Keratinocyte (primary cell): ENCODE measurements around the gene SENP8. TPM values are rescaled to one million over a fixed set of nuclear protein-coding genes. Genes with fewer than 3 reads are reported as not detected.

Experiments used
- DNase-seq: peaks from one replicate; pipeline ENCODE4 v3.0.0-alpha.2; 2011; ENCODE audit warnings: low read depth, missing footprints, low spot score
- FAIRE-seq: peaks from 2 replicates; lab custom pipeline; 2011; peaks lifted over from hg19 to GRCh38; lab: Jason Lieb, UNC
- H2AFZ ChIP-seq: 2 replicates; pipeline ENCODE4 v1.6.0; 2012; ENCODE audit warnings: low read length, control low read depth, inconsistent platforms; ENCODE audit not compliant: control insufficient read depth
- H3K27ac ChIP-seq: 2 replicates; pipeline ENCODE4 v1.5.1; 2011; ENCODE audit warnings: low read length; ENCODE audit not compliant: control insufficient read depth, insufficient read depth
- H3K27me3 ChIP-seq: 3 replicates; pipeline ENCODE4 v1.6.0; 2011; ENCODE audit warnings: low read length; ENCODE audit not compliant: control insufficient read depth, insufficient read depth; ENCODE audit errors: extremely low read depth
- H3K36me3 ChIP-seq, 2 experiments: 2 replicates in 1 of 2; 3 replicates in 1 of 2; pipeline ENCODE4 v1.5.1; 2011; ENCODE audit warnings: low read length in 2 of 2, mild to moderate bottlenecking in 1 of 2; ENCODE audit not compliant: control insufficient read depth in 2 of 2, insufficient read depth in 2 of 2; ENCODE audit errors: extremely low read depth in 1 of 2
- H3K4me1 ChIP-seq: 3 replicates; pipeline ENCODE4 v1.5.1; 2011; ENCODE audit warnings: low read length; ENCODE audit not compliant: control insufficient read depth, insufficient read depth; ENCODE audit errors: extremely low read depth
- H3K4me2 ChIP-seq: 3 replicates; pipeline ENCODE4 v1.6.0; 2011; ENCODE audit warnings: low read depth, low read length; ENCODE audit not compliant: control insufficient read depth, insufficient read depth; ENCODE audit errors: extremely low read depth
- H3K4me3 ChIP-seq, 3 experiments: fragments of 200-600 bp in 1 of 3; sonication (generic) in 1 of 3; 2 replicates in 2 of 3; 3 replicates in 1 of 3; pipeline ENCODE4 v1.5.1; 2011 to 2016; ENCODE audit warnings: low read length in 3 of 3, mild to moderate bottlenecking in 3 of 3, control low read depth in 2 of 3, inconsistent platforms in 1 of 3, low read depth in 1 of 3, mixed read lengths in 1 of 3, mixed run types in 1 of 3, moderate library complexity in 1 of 3; ENCODE audit not compliant: control insufficient read depth in 2 of 3, insufficient read depth in 2 of 3; ENCODE audit errors: extremely low read depth in 1 of 3
- H3K79me2 ChIP-seq: 2 replicates; pipeline ENCODE4 v1.6.0; 2012; ENCODE audit warnings: low read length; ENCODE audit not compliant: control insufficient read depth, insufficient read depth
- H3K9ac ChIP-seq: 3 replicates; pipeline ENCODE4 v1.6.0; 2011; ENCODE audit warnings: low read length; ENCODE audit not compliant: control insufficient read depth, insufficient read depth; ENCODE audit errors: extremely low read depth
- H3K9me1 ChIP-seq: 3 replicates; pipeline ENCODE4 v1.6.0; 2011; ENCODE audit warnings: low read length; ENCODE audit not compliant: control insufficient read depth, insufficient read depth; ENCODE audit errors: extremely low read depth
- H3K9me3 ChIP-seq: 2 replicates; pipeline ENCODE4 v1.5.1; 2012; ENCODE audit warnings: low read depth, low read length; ENCODE audit not compliant: control insufficient read depth
- H4K20me1 ChIP-seq: 3 replicates; pipeline ENCODE4 v1.6.0; 2011; ENCODE audit warnings: low read length; ENCODE audit not compliant: control insufficient read depth, insufficient read depth; ENCODE audit errors: extremely low read depth
- EZH2 ChIP-seq: IDR thresholded peaks from one replicate; pipeline ENCODE4 v1.6.1; 2012; ENCODE audit warnings: inconsistent platforms, mild to moderate bottlenecking, low read length, moderate library complexity
- dilution Hi-C: fragments of 300-500 bp; cut with MboI; formaldehyde crosslinking; loops from one replicate; pipeline ENCODE4 v1.7.0; 2020; ENCODE audit warnings: low sequenced_read_pairs; ENCODE audit not compliant: extremely low pct_ligation_motif_present
- polyA plus RNA-seq, 5 experiments: library from polyadenylated mRNA; depleted of rRNA in 3 of 5; stranded (reverse) in 3 of 5; stranded (forward) in 1 of 5; unstranded in 1 of 5; fragments of >200 nt; gene quantifications; 1 replicate in 1 of 5; 2 replicates in 3 of 5; 3 replicates in 1 of 5; pipeline versions ENCODE4 v1.2.1 to v1.2.3, GENCODE V29; 2011 to 2012; ENCODE audit warnings: missing spikeins in 2 of 5, low read depth in 1 of 5, low replicate concordance in 1 of 5
- TF ChIP-seq, protein P1 (sequence below), 3 experiments: IDR thresholded peaks in 1 of 3; conservative IDR thresholded peaks in 1 of 3; optimal IDR thresholded peaks in 1 of 3; 2 replicates in 2 of 3; 3 replicates in 1 of 3; pipeline versions ENCODE3 to v1.5.1; 2011; ENCODE audit warnings: low read length in 3 of 3, mild to moderate bottlenecking in 3 of 3, moderate library complexity in 2 of 3, control low read depth in 1 of 3, inconsistent platforms in 1 of 3; ENCODE audit not compliant: insufficient read depth in 2 of 3; ENCODE audit errors: extremely low read depth in 1 of 3

The SENP8 gene
- polyA plus RNA-seq, 1 donor (not counting 4 experiments of a cell fraction or from before 2014, with no cell fraction given), result 6.0 TPM

DNA sequence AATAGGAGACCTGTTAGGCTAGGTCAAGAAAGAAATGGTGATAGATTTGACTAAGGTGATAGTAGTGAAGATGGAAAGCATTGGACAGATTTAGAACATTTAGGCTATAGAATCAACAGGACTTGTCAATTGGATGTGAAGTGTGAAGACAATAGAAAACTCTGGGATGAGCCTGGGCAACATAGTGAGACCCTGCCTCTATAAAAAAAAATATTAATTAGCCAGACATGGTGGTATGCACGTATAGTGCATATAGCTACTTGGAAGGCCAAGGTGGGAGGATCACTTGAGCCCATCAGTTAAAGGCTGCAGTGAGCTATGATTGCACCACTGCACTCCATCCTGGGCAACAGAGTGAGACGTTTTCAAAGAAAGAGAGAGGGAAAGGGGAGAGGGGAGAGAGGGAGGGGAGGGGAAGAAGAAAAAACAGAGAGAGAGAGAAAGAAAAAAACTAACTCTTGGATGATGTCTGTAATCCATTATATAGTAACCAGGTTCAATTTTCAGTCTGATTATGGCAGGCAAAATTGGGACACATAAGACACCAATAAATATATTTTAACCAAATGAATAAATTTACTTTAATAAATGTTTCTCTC lies 9.6 kb downstream of the SENP8 start:
- Histone ChIP-seq H3K4me1 (no peaks in the 10 kb centered on the region), H3K9me3 (no peaks in the 10 kb centered on the region), H3K9ac (no peak overlapping the region), H3K27me3 (no peaks in the 10 kb centered on the region), H3K4me2 (no peak overlapping the region), H3K36me3 (no peaks in the 10 kb centered on the region), H3K9me1 (no peaks in the 10 kb centered on the region), H3K79me2 (no peaks in the 10 kb centered on the region), H3K27ac (no peak overlapping the region), H4K20me1 (no peaks in the 10 kb centered on the region), H3K4me3 (no peak overlapping the region), H2AFZ (no peak overlapping the region)
- no peak for FAIRE-seq
- no peak for DNase-seq
- dilution Hi-C loops, result no loop called here
- TF ChIP-seq EZH2, result no peak
- TF ChIP-seq, protein P1, sequence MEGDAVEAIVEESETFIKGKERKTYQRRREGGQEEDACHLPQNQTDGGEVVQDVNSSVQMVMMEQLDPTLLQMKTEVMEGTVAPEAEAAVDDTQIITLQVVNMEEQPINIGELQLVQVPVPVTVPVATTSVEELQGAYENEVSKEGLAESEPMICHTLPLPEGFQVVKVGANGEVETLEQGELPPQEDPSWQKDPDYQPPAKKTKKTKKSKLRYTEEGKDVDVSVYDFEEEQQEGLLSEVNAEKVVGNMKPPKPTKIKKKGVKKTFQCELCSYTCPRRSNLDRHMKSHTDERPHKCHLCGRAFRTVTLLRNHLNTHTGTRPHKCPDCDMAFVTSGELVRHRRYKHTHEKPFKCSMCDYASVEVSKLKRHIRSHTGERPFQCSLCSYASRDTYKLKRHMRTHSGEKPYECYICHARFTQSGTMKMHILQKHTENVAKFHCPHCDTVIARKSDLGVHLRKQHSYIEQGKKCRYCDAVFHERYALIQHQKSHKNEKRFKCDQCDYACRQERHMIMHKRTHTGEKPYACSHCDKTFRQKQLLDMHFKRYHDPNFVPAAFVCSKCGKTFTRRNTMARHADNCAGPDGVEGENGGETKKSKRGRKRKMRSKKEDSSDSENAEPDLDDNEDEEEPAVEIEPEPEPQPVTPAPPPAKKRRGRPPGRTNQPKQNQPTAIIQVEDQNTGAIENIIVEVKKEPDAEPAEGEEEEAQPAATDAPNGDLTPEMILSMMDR (optimal IDR thresholded peaks at IDR 0.05 in 1 of 3, IDR thresholded peaks at IDR 0.05 in 1 of 3, conservative IDR thresholded peaks at IDR 0.05 in 1 of 3; ENCODE audit: extremely low read depth in 1 of 3, insufficient read depth in 2 of 3, low read length in 3 of 3), result no peak

DNA sequence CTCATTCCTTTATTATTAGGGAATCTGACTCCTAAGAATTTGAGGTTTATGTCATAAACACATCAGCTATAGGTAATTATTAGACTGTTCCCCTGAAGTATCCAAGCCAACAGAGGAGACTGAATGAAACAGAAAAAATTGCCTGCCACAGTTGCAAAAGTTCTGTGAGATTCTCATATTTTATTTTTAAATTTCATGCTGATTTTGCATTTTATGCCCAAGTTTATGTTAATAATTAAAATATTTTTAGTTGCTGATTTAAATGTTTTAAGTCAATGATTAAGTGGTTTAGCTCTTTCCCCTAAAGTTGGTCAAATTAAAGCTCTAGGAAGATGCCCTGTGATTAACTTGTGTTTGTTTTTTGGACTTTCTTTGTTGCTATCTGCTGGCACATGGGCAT lies 10.2 kb downstream of the SENP8 start:
- dilution Hi-C loops, result no loop called here
- TF ChIP-seq, protein P1 (optimal IDR thresholded peaks at IDR 0.05 in 1 of 3, IDR thresholded peaks at IDR 0.05 in 1 of 3, conservative IDR thresholded peaks at IDR 0.05 in 1 of 3; ENCODE audit: extremely low read depth in 1 of 3, insufficient read depth in 2 of 3, low read length in 3 of 3), result no peak
- no peak for TF ChIP-seq EZH2
- no peak for FAIRE-seq

More for the DNA sequence above, 10.2 kb downstream of the SENP8 start:
- Histone ChIP-seq H3K4me3 (no peak overlapping the region), H2AFZ (no peak overlapping the region), H3K36me3 (no peaks in the 10 kb centered on the region), H3K27ac (no peak overlapping the region), H4K20me1 (no peaks in the 10 kb centered on the region), H3K4me2 (no peak overlapping the region), H3K27me3 (no peaks in the 10 kb centered on the region), H3K9me1 (no peaks in the 10 kb centered on the region), H3K4me1 (no peaks in the 10 kb centered on the region), H3K79me2 (no peaks in the 10 kb centered on the region), H3K9me3 (no peaks in the 10 kb centered on the region), H3K9ac (no peak overlapping the region)
- no peak for DNase-seq
